Measurements from ENCODE around the gene FGD2.

DNA sequence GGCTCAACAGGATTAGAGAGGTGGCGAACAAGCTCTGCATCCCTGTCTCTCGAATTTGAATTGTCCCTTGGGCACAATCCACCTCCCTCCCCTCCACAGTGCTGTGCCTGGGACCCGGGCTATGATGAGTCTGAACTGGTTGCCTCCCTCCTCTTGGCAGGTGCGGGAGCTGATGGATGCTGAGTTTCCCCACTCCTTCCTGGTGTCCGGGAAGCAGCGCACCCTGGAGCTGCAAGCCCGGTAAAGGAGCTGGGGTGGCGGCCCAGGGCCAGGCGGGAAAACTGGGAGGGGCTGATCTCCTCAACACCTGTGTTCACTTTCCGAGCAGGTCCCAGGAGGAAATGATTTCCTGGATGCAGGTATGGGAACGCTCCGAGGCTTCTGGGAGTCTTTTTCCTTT, 14.9 kb downstream of the FGD2 start:
- TF ChIP-seq RAD21 (conservative IDR thresholded peaks at IDR 0.05) (no peak), CTCF (IDR thresholded peaks at IDR 0.05; ENCODE audit: poor library complexity, severe bottlenecking) (no peak), EP300 (conservative IDR thresholded peaks at IDR 0.05; ENCODE audit: poor library complexity, severe bottlenecking) (no peak), REST (IDR thresholded peaks at IDR 0.05; ENCODE audit: borderline replicate concordance) (no peak), EZH2 (IDR thresholded peaks at IDR 0.05; ENCODE audit: borderline replicate concordance, insufficient read depth, low read length, poor library complexity, severe bottlenecking) (no peak), TAF1 (IDR thresholded peaks at IDR 0.05; ENCODE audit: low read depth) (no peak)

Measured in neural cell (in vitro differentiated cells).